HUES64 (cell line): ENCODE results near the gene MESP1. TPM values are rescaled to one million over a fixed set of nuclear protein-coding genes. Genes with fewer than 3 reads are reported as not detected.

Source experiments
- H3K27ac ChIP-seq: 2 replicates; pipeline ENCODE4 v1.7.0; 2013; ENCODE audit warnings: low read depth, low read length, inconsistent platforms
- H3K27me3 ChIP-seq: 2 replicates; pipeline ENCODE4 v1.6.1; 2013; ENCODE audit warnings: mild to moderate bottlenecking, low read length; ENCODE audit not compliant: insufficient read depth
- H3K36me3 ChIP-seq: 2 replicates; pipeline ENCODE4 v1.6.1; 2013; ENCODE audit warnings: mild to moderate bottlenecking, low read length; ENCODE audit not compliant: insufficient read depth
- H3K4me1 ChIP-seq: 2 replicates; pipeline ENCODE4 v1.6.1; 2013; ENCODE audit warnings: mild to moderate bottlenecking, low read length, moderate library complexity; ENCODE audit not compliant: insufficient read depth
- H3K4me3 ChIP-seq: 2 replicates; pipeline ENCODE4 v1.5.1; 2013; ENCODE audit warnings: mild to moderate bottlenecking, low read length, moderate library complexity
- H3K9ac ChIP-seq: 2 replicates; pipeline ENCODE4 v1.6.1; 2013; ENCODE audit warnings: mild to moderate bottlenecking, low read depth, low read length
- H3K9me3 ChIP-seq: 2 replicates; pipeline ENCODE4 v1.6.1; 2013; ENCODE audit warnings: low read depth, low read length; ENCODE audit not compliant: insufficient read depth
- WGBS: fragments of 150-250, 120-280 bp; methylation state at CpG from one replicate; pipeline ENCODE4 v1.1.7; 2013; ENCODE audit warnings: missing lambda C conversion rate; 5-methylcytosine and 5-hydroxymethylcytosine counted together
- polyA plus RNA-seq, 2 experiments: library from polyadenylated mRNA; stranded (reverse); fragments of 50-300 nt; gene quantifications; one replicate each; pipeline ENCODE4 v1.2.3, GENCODE V29; 2013

MESP1 gene, protein sequence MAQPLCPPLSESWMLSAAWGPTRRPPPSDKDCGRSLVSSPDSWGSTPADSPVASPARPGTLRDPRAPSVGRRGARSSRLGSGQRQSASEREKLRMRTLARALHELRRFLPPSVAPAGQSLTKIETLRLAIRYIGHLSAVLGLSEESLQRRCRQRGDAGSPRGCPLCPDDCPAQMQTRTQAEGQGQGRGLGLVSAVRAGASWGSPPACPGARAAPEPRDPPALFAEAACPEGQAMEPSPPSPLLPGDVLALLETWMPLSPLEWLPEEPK
- polyA plus RNA-seq (2013, experiment 1 of 2) = 0.55 TPM
- 0.57 TPM for polyA plus RNA-seq (2013, experiment 2 of 2)

- 2% methylated on average over 114 of the region's 114 CpGs for WGBS
- Histone ChIP-seq H3K27me3 (peaks cover 85% of the 10 kb centered on the region), H3K4me1 (peaks cover 4% of the 10 kb centered on the region), H3K9ac (0 out of 2 replicates have a peak within 1 kb of the TSS, but pooled peaks have one; percentile 24), H3K27ac (no peak within 1 kb of the TSS), H3K4me3 (peak within 1 kb of the TSS; percentile 58), H3K9me3 (no peaks in the 10 kb centered on the region), H3K36me3 (no peaks in the 10 kb centered on the region)
These were observed at the start of gene MESP1 for GRCh38 chr15:89750560-89751542. MESP1 (minus strand) TSS chr15:89751249; CDS start chr15:89751231, 18 bp downstream.

- Histone ChIP-seq H3K9ac (no peak overlapping the region), H3K4me3 (no peak overlapping the region), H3K9me3 (no peaks in the 10 kb centered on the region), H3K4me1 (no peaks in the 10 kb centered on the region), H3K36me3 (no peaks in the 10 kb centered on the region), H3K27me3 (no peaks in the 10 kb centered on the region), H3K27ac (no peak overlapping the region)
- WGBS = 96% methylated on average over 2 of the region's 2 CpGs
These were observed 49.0 kb upstream of the MESP1 start for GRCh38 chr15:89799918-89800498.

DNA sequence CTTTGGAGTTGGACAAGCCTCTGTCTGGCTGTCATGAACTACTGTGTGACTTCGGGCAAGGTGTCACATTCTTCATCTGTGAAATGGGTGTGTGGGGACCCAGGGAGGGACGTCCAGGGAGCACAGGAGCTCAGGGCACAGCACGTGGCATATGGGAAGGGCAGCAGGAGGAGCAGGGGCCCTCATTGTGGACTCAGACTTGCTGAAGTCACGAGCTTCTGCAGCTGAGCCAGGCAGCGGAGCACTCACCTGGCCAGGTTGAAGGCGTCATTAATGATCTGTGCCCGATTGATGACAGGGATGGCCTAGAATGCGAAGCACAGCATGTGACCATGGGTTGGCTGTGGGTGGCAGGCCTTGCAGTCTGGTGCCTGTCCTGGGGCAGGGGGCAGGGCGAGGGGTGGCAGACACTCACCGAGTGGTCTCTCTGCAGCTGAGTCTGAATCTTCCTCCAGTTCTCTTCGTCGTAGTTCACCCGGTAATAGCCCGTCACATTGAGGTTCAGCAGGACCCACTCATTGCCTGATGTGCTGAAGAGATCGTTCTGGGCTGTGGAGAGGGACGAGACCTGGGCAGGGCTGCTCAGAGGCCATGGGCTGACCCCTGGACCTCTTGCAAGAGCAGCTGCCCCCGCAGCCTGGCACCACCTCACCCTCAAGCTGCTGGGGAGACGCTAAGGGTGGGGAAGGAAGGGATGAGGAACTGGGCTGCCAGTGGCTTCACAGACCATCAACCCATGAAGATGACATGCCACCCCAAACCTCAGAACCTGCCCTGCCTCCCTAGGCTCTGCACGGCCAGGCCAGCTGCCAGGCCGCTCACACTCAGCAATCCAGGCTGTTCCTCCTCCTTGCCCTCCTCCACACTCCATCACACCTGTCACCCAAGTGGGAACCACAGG, 48.2 kb upstream of the MESP1 start:
- Histone ChIP-seq H3K4me3 (no peak overlapping the region), H3K9me3 (no peaks in the 10 kb centered on the region), H3K4me1 (no peaks in the 10 kb centered on the region), H3K27ac (no peak overlapping the region), H3K9ac (no peak overlapping the region), H3K36me3 (no peaks in the 10 kb centered on the region), H3K27me3 (no peaks in the 10 kb centered on the region)
- WGBS = 88% methylated on average over 20 of the region's 20 CpGs

- Histone ChIP-seq H3K4me3 (no peak overlapping the region), H3K4me1 (no peaks in the 10 kb centered on the region), H3K9me3 (no peaks in the 10 kb centered on the region), H3K9ac (no peak overlapping the region), H3K27me3 (no peaks in the 10 kb centered on the region), H3K27ac (no peak overlapping the region), H3K36me3 (no peaks in the 10 kb centered on the region)
- WGBS = 96% methylated on average over 4 of the region's 4 CpGs
These were observed 46.7 kb upstream of the MESP1 start for GRCh38 chr15:89797678-89798201.

DNA sequence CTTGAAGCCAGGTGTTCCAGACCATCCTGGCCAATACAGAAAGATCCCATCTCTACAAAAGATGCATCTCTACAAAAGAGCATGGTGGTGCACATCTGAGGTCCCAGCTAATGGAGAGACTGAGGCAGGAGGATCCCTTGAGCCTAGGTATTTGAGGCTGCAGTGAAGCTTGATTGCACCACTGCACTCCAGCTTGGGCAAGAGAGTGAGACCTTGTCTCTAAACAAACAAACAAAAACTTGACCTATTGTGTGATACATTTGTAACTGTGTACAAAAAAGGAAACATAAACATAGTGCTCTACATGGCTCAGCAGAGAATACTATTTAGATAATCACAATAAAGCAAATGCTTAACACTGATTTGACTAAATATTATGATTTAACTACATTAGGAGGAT, 44.9 kb upstream of the MESP1 start:
- no peaks in the 10 kb centered on the region for H3K36me3 ChIP-seq
- no peaks in the 10 kb centered on the region for H3K9me3 ChIP-seq
- no peak overlapping the region for H3K4me3 ChIP-seq
- H3K9ac ChIP-seq = no peak overlapping the region
- no peaks in the 10 kb centered on the region for H3K4me1 ChIP-seq
- H3K27ac ChIP-seq = no peak overlapping the region
- H3K27me3 ChIP-seq = no peaks in the 10 kb centered on the region

DNA sequence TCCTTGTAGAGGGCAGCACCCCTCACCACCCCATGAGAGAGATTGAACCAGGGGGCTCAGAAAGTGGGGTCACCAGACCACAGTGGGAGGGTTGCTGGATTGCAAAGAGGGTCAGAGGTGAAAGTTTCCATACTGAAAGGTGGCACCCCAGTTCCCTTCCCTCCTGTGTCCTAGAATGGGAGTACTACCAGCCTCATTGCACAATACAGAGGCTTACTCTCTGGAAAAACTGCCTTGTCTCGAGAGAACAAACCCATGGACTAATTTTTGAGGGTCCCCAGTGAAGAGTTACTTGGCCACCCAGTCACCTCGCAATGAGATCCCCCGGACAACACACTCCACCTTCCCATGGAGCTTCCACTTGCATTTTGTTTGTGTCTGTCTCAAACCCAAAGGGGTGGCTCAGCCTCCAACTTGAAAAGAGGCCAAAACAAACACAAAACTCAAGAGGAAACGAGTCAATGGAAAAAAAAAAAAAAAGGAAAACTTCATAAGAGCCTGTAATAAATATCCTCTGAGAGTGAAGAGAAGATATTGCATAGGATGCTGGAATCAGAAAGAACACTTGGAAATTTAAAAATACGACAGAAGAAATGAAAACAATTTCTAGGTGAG, 43.7 kb upstream of the MESP1 start:
- H3K9me3 ChIP-seq = no peaks in the 10 kb centered on the region
- no peak overlapping the region for H3K27ac ChIP-seq
- no peak overlapping the region for H3K9ac ChIP-seq
- no peaks in the 10 kb centered on the region for H3K36me3 ChIP-seq
- no peak overlapping the region for H3K4me3 ChIP-seq
- no peaks in the 10 kb centered on the region for H3K4me1 ChIP-seq
- WGBS = 93% methylated on average over 4 of the region's 5 CpGs
- H3K27me3 ChIP-seq = no peaks in the 10 kb centered on the region

DNA sequence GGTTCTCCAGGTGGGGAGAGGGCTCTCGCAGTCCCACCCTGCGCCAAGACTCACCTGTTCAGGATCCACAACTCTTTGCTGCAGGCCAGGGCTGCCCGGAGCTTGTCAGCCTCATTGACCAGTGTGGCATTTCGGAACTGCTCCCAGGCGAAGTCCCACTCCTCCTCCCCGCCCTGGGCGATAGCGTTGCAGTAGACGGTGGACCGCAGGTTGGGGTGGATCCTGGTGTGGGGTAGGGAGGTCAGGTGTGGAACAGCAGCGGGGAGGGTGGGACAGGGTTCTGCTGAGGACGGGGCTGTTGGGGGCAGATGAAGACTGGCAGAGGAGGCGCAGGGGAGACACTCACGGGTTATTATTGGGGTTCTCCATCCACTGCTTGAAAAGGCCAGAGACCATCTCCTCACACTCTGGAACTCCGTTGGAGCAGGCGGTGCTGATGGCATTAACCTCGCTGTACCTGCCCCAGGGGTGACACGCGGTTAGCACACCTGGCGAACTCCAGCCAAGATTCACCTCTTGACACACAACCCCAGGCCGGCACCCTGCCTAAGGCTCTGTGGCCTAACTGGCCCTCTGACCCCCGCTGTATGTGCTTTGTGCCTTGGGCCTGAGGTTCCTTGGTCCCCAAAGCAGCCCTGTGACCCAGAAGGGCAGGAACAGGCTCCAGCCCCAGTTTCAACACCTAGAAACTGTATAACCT, 41.2 kb upstream of the MESP1 start:
- Histone ChIP-seq H3K4me3 (no peak overlapping the region), H3K36me3 (no peaks in the 10 kb centered on the region), H3K27me3 (no peaks in the 10 kb centered on the region), H3K27ac (no peak overlapping the region), H3K9me3 (0 out of 2 replicates have a peak, but pooled peaks cover 6% of the 10 kb centered on the region), H3K4me1 (no peaks in the 10 kb centered on the region), H3K9ac (no peak overlapping the region)
- 92% methylated on average over 22 of the region's 22 CpGs for WGBS

DNA sequence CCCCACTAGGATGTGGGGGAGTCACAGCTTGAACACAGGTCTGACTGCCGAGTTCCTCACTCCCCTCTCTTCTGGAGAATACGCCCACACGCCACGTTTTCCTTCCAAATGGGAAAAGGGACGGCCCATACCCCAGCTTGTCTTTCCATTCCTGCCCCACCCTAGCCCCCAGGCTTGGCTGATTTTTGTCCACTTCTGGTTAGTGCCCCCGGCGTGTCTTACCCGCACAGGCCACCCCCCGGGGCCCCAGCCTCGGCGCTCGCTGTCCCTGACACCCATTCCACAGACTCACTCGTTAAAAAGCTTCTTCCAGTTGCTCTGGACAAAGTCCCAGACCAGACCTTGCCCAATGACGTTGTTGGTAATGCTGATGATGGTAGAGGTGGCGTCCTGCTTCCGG, 39.6 kb upstream of the MESP1 start:
- Histone ChIP-seq H3K9me3 (0 out of 2 replicates have a peak, but pooled peaks cover 6% of the 10 kb centered on the region), H3K36me3 (no peaks in the 10 kb centered on the region), H3K4me3 (no peak overlapping the region), H3K27me3 (no peaks in the 10 kb centered on the region), H3K9ac (no peak overlapping the region), H3K27ac (no peak overlapping the region), H3K4me1 (no peaks in the 10 kb centered on the region)
- 94% methylated on average over 16 of the region's 16 CpGs for WGBS

- Histone ChIP-seq H3K4me1 (no peaks in the 10 kb centered on the region), H3K36me3 (no peaks in the 10 kb centered on the region), H3K27ac (no peak overlapping the region), H3K4me3 (no peak overlapping the region), H3K27me3 (no peaks in the 10 kb centered on the region), H3K9ac (no peak overlapping the region), H3K9me3 (0 out of 2 replicates have a peak, but pooled peaks cover 6% of the 10 kb centered on the region)
- 93% methylated on average over 9 of the region's 10 CpGs for WGBS
These were observed 39.2 kb upstream of the MESP1 start for GRCh38 chr15:89790206-89790605.
